HEK293T (cell line): ENCODE results near the gene PPP1R9B.

Source experiments
- ARNT ChIP-seq: fragments of 450-650 bp; IDR thresholded peaks from 2 replicates; pipeline ENCODE4 v1.6.1; 2017; ENCODE audit warnings: mild to moderate bottlenecking
- SUZ12 ChIP-seq: fragments of 450-650 bp; IDR thresholded peaks from 2 replicates; pipeline ENCODE4 v1.6.1; 2016; ENCODE audit warnings: mild to moderate bottlenecking

DNA sequence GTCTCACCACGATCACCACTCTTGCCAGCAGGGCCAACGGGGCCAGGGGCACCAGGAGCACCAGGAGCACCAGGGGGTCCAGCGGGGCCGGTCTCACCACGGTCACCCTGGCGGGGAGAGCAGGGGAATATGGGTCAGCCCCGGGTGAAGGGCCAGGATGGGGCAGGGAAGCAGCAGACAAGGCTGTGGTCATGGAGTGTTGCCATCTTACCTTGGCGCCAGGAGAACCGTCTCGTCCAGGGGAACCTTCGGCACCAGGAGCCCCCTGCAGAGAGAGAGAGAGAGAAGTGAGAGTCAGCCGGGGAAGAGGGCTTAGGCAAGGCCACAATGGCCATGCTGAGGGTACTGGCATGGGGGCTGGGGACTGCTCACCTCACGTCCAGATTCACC lies 38.0 kb upstream of the PPP1R9B start:
- TF ChIP-seq ARNT (no peak), SUZ12 (no peak)
